Psoas muscle (tissue), 8 donors: ENCODE results near the gene APPL1. TPM values are rescaled to one million over a fixed set of nuclear protein-coding genes. Genes with fewer than 3 reads are reported as not detected.

Experiments
- ATAC-seq, 4 donors: fragments of 200-7000 bp; cut with Tn5 transposase; one replicate each; pipeline ENCODE4 v1.9.1; 2020; ENCODE audit warnings: moderate library complexity in 3 of 4, mild to moderate bottlenecking in 2 of 4
- DNase-seq, 2 donors: peaks; one replicate each; pipeline ENCODE4 v3.0.0-alpha.2; 2020
- H3K27ac ChIP-seq: fragments of 200-600 bp; one replicate; pipeline ENCODE4 v1.8.0; 2022
- H3K27me3 ChIP-seq, 3 donors: fragments of 200-600 bp in 1 of 3; one replicate each; pipeline versions ENCODE4 v1.6.1 to v1.8.0; 2013 to 2022; ENCODE audit warnings: low read length in 2 of 3, mild to moderate bottlenecking in 2 of 3, moderate library complexity in 1 of 3; ENCODE audit not compliant: insufficient read depth in 3 of 3
- H3K36me3 ChIP-seq, 2 donors: fragments of 200-600 bp in 1 of 2; one replicate each; pipeline versions ENCODE4 v1.6.1 to v1.8.0; 2013 to 2022; ENCODE audit warnings: low read depth in 1 of 2, mild to moderate bottlenecking in 1 of 2, moderate library complexity in 1 of 2; ENCODE audit not compliant: insufficient read depth in 1 of 2
- H3K4me1 ChIP-seq: fragments of 200-600 bp; one replicate; pipeline ENCODE4 v1.8.0; 2022
- H3K4me3 ChIP-seq: fragments of 200-600 bp; one replicate; pipeline ENCODE4 v1.8.0; 2022; ENCODE audit warnings: mild to moderate bottlenecking
- H3K9me3 ChIP-seq: fragments of 200-600 bp; one replicate; pipeline ENCODE4 v1.8.0; 2022
- WGBS, 3 donors: extraction: QIAGEN DNeasy Blood & Tissue Kit; methylation state at CpG; one replicate each; pipeline versions ENCODE4 v1.1.6 to v1.1.7; 2013; 5-methylcytosine and 5-hydroxymethylcytosine counted together
- intact Hi-C, 2 donors: fragments of 100-400 bp; cut with DNase I; formaldehyde crosslinking; loops; one replicate each; pipeline versions ENCODE4 v1.11.0 to v1.14.2; 2022
- polyA plus RNA-seq, 3 donors: library from polyadenylated mRNA; stranded (reverse); fragments of 200-250 nt; gene quantifications; one replicate each; pipeline ENCODE4 v1.2.3, GENCODE V29; 2013
- total RNA-seq, 4 donors: library from RNA; stranded (reverse); fragmentation: NEBNext Ultra II Directional in 2 of 4; extraction: Animal tissue kit (Norgen Biotek cat#: 25700) in 2 of 4; gene quantifications; one replicate each; pipeline versions ENCODE4 v1.2.1 to v1.2.4, GENCODE V29; 2021 to 2023
- TF ChIP-seq, protein P1 (sequence below): fragments of 200-600 bp; IDR thresholded peaks from one replicate; pipeline ENCODE4 v1.8.0; 2022; ENCODE audit warnings: antibody characterized with exemption
- donor health status: healthy with polysubstance abuse.
- donor health status: DM: no; HTN: no; CAD: no; lungs with moderate emphysema.
- donor health status: Bipolar disorder and iron deficiency.
- donor health status: healthy.
- donor health status: DM: yes; HTN: yes; CAD: no.
- donor health status: DM: no; HTN: no; CAD: no.
- donor health status: DM: no; HTN: no; CAD: no.
- donor health status: DM: yes; HTN: yes; CAD: no.

APPL1 gene
- total and polyA plus RNA-seq, 7 donors: 14.4 to 56.4 (median 48.3) TPM

DNA sequence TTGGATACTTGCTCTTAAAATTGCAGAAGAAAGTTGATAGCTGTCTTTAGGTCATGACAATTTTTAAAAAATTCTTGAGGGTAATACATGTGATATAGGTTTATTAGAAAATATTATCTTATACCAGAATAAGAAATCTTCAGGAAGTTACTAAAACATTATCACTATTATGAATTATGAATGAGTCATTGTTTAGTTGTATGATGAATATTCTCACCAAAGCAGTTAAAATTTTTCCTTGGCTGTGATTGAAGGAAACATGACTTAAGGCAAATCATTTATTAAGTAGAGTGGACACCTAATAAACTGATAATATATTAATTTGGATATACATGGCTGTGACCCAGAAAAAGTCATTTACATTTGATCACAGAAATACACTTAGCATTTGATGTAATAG is 30.1 kb downstream of the APPL1 start:
- peaks cover 5 to 63% of the 10 kb centered on the region in 2 donors for H3K36me3 ChIP-seq
- ATAC-seq: no peak
- TF ChIP-seq, protein P1, sequence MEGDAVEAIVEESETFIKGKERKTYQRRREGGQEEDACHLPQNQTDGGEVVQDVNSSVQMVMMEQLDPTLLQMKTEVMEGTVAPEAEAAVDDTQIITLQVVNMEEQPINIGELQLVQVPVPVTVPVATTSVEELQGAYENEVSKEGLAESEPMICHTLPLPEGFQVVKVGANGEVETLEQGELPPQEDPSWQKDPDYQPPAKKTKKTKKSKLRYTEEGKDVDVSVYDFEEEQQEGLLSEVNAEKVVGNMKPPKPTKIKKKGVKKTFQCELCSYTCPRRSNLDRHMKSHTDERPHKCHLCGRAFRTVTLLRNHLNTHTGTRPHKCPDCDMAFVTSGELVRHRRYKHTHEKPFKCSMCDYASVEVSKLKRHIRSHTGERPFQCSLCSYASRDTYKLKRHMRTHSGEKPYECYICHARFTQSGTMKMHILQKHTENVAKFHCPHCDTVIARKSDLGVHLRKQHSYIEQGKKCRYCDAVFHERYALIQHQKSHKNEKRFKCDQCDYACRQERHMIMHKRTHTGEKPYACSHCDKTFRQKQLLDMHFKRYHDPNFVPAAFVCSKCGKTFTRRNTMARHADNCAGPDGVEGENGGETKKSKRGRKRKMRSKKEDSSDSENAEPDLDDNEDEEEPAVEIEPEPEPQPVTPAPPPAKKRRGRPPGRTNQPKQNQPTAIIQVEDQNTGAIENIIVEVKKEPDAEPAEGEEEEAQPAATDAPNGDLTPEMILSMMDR: no peak

DNA sequence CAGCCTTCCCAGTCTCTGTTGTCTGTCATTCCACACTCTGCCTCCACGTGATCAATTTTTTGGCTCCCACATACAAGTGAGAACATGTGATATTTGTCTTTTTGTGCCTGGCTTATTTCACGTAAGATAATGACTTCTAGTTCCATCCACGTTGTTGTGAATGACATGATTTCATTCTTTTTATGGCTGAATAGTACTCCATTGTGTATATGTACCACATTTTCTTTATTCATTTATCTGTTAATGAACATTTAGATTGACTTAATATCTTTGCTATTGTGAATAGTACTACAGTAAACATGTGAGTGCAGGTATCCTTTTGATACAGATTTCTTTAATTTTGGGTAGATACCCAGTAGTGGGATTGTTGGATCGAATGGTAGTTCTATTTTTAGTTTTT is 33.6 kb downstream of the APPL1 start:
- 85 to 96% (median 92%) methylated on average over 4 of the region's 4 CpGs for WGBS, 3 donors
- Histone ChIP-seq H3K4me3 (no peak overlapping the region), H3K27ac (no peak overlapping the region), H3K9me3 (no peaks in the 10 kb centered on the region), H3K36me3 (peaks cover 3 to 80% of the 10 kb centered on the region in 2 donors), H3K4me1 (peaks cover 14% of the 10 kb centered on the region), H3K27me3 (no peaks in the 10 kb centered on the region)
- ATAC-seq (no peak), DNase-seq (no peak)
- TF ChIP-seq, protein P1: no peak
- intact Hi-C loops: no loop called here

More for the DNA sequence above, 30.1 kb downstream of the APPL1 start:
- H3K27me3 ChIP-seq: no peaks in the 10 kb centered on the region
- intact Hi-C loops: no loop called here
- H3K9me3 ChIP-seq: no peaks in the 10 kb centered on the region
- H3K27ac ChIP-seq: peak overlapping the region; percentile 79
- H3K4me3 ChIP-seq: no peak overlapping the region
- DNase-seq: no peak
- H3K4me1 ChIP-seq: peaks cover 29% of the 10 kb centered on the region

- Histone ChIP-seq H3K27ac (no peak overlapping the region), H3K36me3 (peaks cover 3 to 86% of the 10 kb centered on the region in 2 donors), H3K4me3 (no peak overlapping the region), H3K27me3 (no peaks in the 10 kb centered on the region), H3K9me3 (no peaks in the 10 kb centered on the region), H3K4me1 (peaks cover 8% of the 10 kb centered on the region)
- intact Hi-C loops: no loop called here
- TF ChIP-seq, protein P1: no peak
- 92 to 97% (median 93%) methylated on average over 3 of the region's 3 CpGs for WGBS, 3 donors
- no peak for DNase-seq
- ATAC-seq: no peak
Observed at GRCh38 chr3:57261929-57262328, 34.4 kb downstream of the APPL1 start.

DNA sequence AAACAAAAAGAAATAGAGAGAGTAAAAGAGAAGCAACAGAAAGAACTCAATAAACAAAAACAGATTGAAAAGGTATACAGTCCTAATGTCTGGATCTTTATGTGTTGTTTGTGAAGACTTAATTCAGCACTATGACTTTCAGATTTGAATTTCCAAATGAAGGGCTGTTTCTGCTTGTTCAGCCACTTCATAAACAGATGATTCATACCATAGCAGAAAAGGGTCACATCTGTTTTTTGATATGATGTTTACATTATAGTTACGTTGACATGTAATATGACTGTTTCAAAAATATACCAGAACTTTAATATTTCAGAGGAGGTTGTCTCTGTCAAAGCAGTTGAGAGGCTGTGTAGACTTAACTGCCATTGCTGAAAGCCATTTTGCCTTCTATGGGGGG is 40.9 kb downstream of the APPL1 start:
- Histone ChIP-seq H3K9me3 (no peaks in the 10 kb centered on the region), H3K27me3 (no peaks in the 10 kb centered on the region), H3K27ac (no peak overlapping the region), H3K4me1 (no peaks in the 10 kb centered on the region), H3K36me3 (peaks cover 0 to 93% of the 10 kb centered on the region in 2 donors), H3K4me3 (no peak overlapping the region)
- DNase-seq: no peak
- 88 to 96% (median 96%) methylated on average over 1 of the region's 1 CpG for WGBS, 3 donors
- TF ChIP-seq, protein P1: no peak
- intact Hi-C loops: no loop called here
- no peak for ATAC-seq

DNA sequence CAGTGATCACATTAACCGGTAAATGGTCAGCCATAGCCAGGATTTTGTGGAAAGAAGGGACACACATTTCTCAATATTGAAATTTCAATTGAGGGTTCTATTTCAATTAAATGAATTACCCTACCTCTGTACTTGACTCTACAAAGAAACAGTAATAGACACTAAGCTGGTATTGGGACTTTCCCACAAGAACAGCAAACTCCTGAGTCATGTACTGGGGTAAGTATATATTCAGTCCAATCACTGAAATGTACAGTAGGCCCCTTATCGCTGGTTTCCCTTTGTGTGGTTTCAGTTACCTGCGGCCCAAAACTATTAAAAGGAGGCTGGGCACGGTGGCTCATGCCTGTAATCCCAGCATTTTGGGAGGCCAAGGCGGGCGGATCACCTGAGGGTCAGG is 47.3 kb downstream of the APPL1 start:
- 95 to 97% (median 96%) methylated on average over 6 of the region's 6 CpGs for WGBS, 3 donors
- TF ChIP-seq, protein P1: no peak
- peak in 1 of 4 donors; percentile 9 for ATAC-seq
- no peak for DNase-seq
- Histone ChIP-seq H3K27ac (no peak overlapping the region), H3K4me3 (no peak overlapping the region), H3K4me1 (no peaks in the 10 kb centered on the region), H3K27me3 (no peaks in the 10 kb centered on the region), H3K36me3 (peaks cover 2 to 96% of the 10 kb centered on the region in 2 donors), H3K9me3 (no peaks in the 10 kb centered on the region)
- intact Hi-C loops: no loop called here
